ENCODE measurements around the gene ING3.

Gene ING3

GRCh38 chr7:120951309-120951699 is 727 bp downstream of the ING3 start:
- Histone ChIP-seq H3K9me3 (ENCODE audit: control insufficient read depth, insufficient read depth, low read length) (no peaks in the 10 kb centered on the region), H3K4me1 (ENCODE audit: control insufficient read depth, low read length) (peaks cover 23% of the 10 kb centered on the region), H3K27me3 (ENCODE audit: control insufficient read depth, low read length) (no peaks in the 10 kb centered on the region), H3K36me3 (ENCODE audit: control insufficient read depth, low read length) (peaks cover 50% of the 10 kb centered on the region), H4K20me1 (ENCODE audit: control insufficient read depth, insufficient read depth, low read depth, low read length) (no peaks in the 10 kb centered on the region), H3K4me2 (ENCODE audit: low read length) (peak overlapping the region; percentile 73), H3K79me2 (ENCODE audit: control insufficient read depth, low read length) (peaks cover 43% of the 10 kb centered on the region), H3K4me3 (ENCODE audit: low read length) (peak overlapping the region; percentile 97), H3K9me2 (replicated peaks; ENCODE audit: control insufficient read depth, low read length) (no peaks in the 10 kb centered on the region), H3K27ac (ENCODE audit: low read depth, low read length) (peak overlapping the region; percentile 85), H3F3A (ENCODE audit: control insufficient read depth, insufficient read depth) (no peaks in the 10 kb centered on the region)
- TF ChIP-seq CTCF (IDR thresholded peaks at IDR 0.05; ENCODE audit: low read depth, low read length, poor library complexity, severe bottlenecking) (no peak), EZH2phosphoT487 (IDR thresholded peaks at IDR 0.05; ENCODE audit: borderline replicate concordance, low read length) (no peak)

- peaks cover 23% of the 10 kb centered on the region for H3K4me1 ChIP-seq (ENCODE audit: control insufficient read depth, low read length)
- no peaks in the 10 kb centered on the region for H3K9me3 ChIP-seq (ENCODE audit: control insufficient read depth, insufficient read depth, low read length)
- peak overlapping the region; percentile 73 for H3K4me2 ChIP-seq (ENCODE audit: low read length)
- H3K4me3 ChIP-seq (ENCODE audit: low read length) = peak overlapping the region; percentile 97
- TF ChIP-seq CTCF (IDR thresholded peaks at IDR 0.05; ENCODE audit: low read depth, low read length, poor library complexity, severe bottlenecking) (no peak), EZH2phosphoT487 (IDR thresholded peaks at IDR 0.05; ENCODE audit: borderline replicate concordance, low read length) (no peak)
- H3F3A ChIP-seq (ENCODE audit: control insufficient read depth, insufficient read depth) = no peaks in the 10 kb centered on the region
- no peaks in the 10 kb centered on the region for H3K27me3 ChIP-seq (ENCODE audit: control insufficient read depth, low read length)
- H3K9me2 ChIP-seq (replicated peaks; ENCODE audit: control insufficient read depth, low read length) = no peaks in the 10 kb centered on the region
- no peaks in the 10 kb centered on the region for H4K20me1 ChIP-seq (ENCODE audit: control insufficient read depth, insufficient read depth, low read depth, low read length)
- peaks cover 43% of the 10 kb centered on the region for H3K79me2 ChIP-seq (ENCODE audit: control insufficient read depth, low read length)
- peaks cover 53% of the 10 kb centered on the region for H3K36me3 ChIP-seq (ENCODE audit: control insufficient read depth, low read length)
- H3K27ac ChIP-seq (ENCODE audit: low read depth, low read length) = peak overlapping the region; percentile 85
These were observed 1.2 kb downstream of the ING3 start for GRCh38 chr7:120951826-120952225.

GRCh38 chr7:120955577-120956149 is 5.1 kb downstream of the ING3 start:
- Histone ChIP-seq H3K9me3 (ENCODE audit: control insufficient read depth, insufficient read depth, low read length) (no peaks in the 10 kb centered on the region), H3K4me3 (ENCODE audit: low read length) (no peak overlapping the region), H3K9me2 (replicated peaks; ENCODE audit: control insufficient read depth, low read length) (no peaks in the 10 kb centered on the region), H3K27me3 (ENCODE audit: control insufficient read depth, low read length) (no peaks in the 10 kb centered on the region), H3K79me2 (ENCODE audit: control insufficient read depth, low read length) (peaks cover 29% of the 10 kb centered on the region), H3K36me3 (ENCODE audit: control insufficient read depth, low read length) (peaks cover 67% of the 10 kb centered on the region), H3K4me2 (ENCODE audit: low read length) (no peak overlapping the region), H4K20me1 (ENCODE audit: control insufficient read depth, insufficient read depth, low read depth, low read length) (no peaks in the 10 kb centered on the region), H3K27ac (ENCODE audit: low read depth, low read length) (no peak overlapping the region), H3F3A (ENCODE audit: control insufficient read depth, insufficient read depth) (no peaks in the 10 kb centered on the region), H3K4me1 (ENCODE audit: control insufficient read depth, low read length) (peaks cover 14% of the 10 kb centered on the region)
- TF ChIP-seq EZH2phosphoT487 (IDR thresholded peaks at IDR 0.05; ENCODE audit: borderline replicate concordance, low read length) = no peak
- no peak for TF ChIP-seq CTCF (IDR thresholded peaks at IDR 0.05; ENCODE audit: low read depth, low read length, poor library complexity, severe bottlenecking)
